ENCODE measurements around the gene SFRP4. TPM values are rescaled to one million over a fixed set of nuclear protein-coding genes. Genes with fewer than 3 reads are reported as not detected.

Gene SFRP4
- total RNA-seq, 1 experiment from 2014 or later: 0.24 TPM

GRCh38 chr7:37957221-37957970 is 40.8 kb upstream of the SFRP4 start (continued):
- no peak for TF ChIP-seq MYBL2 (CRISPR knock-in tag; IDR thresholded peaks at IDR 0.05)

- no peaks in the 10 kb centered on the region for H3K9me3 Mint-ChIP-seq
- ATAC-seq: no peak
- no peak for TF ChIP-seq CDX4 (CRISPR knock-in tag; IDR thresholded peaks at IDR 0.05; ENCODE audit: borderline replicate concordance)
- no peak for TF ChIP-seq OVOL2 (CRISPR knock-in tag; IDR thresholded peaks at IDR 0.05; ENCODE audit: borderline replicate concordance)
- no peak for TF ChIP-seq ZNF219 (CRISPR knock-in tag; IDR thresholded peaks at IDR 0.05; ENCODE audit: borderline replicate concordance)
- TF ChIP-seq FOXP4 (CRISPR knock-in tag; IDR thresholded peaks at IDR 0.05): no peak
- TF ChIP-seq FOXK1 (CRISPR knock-in tag; IDR thresholded peaks at IDR 0.05): no peak
- TF ChIP-seq ERG (CRISPR knock-in tag; IDR thresholded peaks at IDR 0.05): no peak
- TF ChIP-seq JUN (CRISPR knock-in tag; IDR thresholded peaks at IDR 0.05): no peak
- TF ChIP-seq ZNF281 (CRISPR knock-in tag; IDR thresholded peaks at IDR 0.05): no peak
- no peak for TF ChIP-seq ZNF138 (CRISPR knock-in tag; conservative IDR thresholded peaks at IDR 0.05)
- no peak for TF ChIP-seq ZNF423 (CRISPR knock-in tag; IDR thresholded peaks at IDR 0.05)
- TF ChIP-seq TCF7 (CRISPR knock-in tag; IDR thresholded peaks at IDR 0.05; ENCODE audit: low read depth): no peak
- TF ChIP-seq ZNF425 (CRISPR knock-in tag; conservative IDR thresholded peaks at IDR 0.05): no peak
- no peak for TF ChIP-seq PREB (CRISPR knock-in tag; IDR thresholded peaks at IDR 0.05; ENCODE audit: borderline replicate concordance)
- TF ChIP-seq CREM (CRISPR knock-in tag; IDR thresholded peaks at IDR 0.05): no peak
- TF ChIP-seq ATF6 (CRISPR knock-in tag; IDR thresholded peaks at IDR 0.05): no peak
- TF ChIP-seq USF2 (CRISPR knock-in tag; IDR thresholded peaks at IDR 0.05): no peak
- TF ChIP-seq GTF2I (CRISPR knock-in tag; conservative IDR thresholded peaks at IDR 0.05): no peak
- TF ChIP-seq ATF2 (CRISPR knock-in tag; IDR thresholded peaks at IDR 0.05; ENCODE audit: borderline replicate concordance, low read depth): no peak
- no peak for TF ChIP-seq MXD4 (CRISPR knock-in tag; IDR thresholded peaks at IDR 0.05; ENCODE audit: borderline replicate concordance)
These were observed 40.2 kb upstream of the SFRP4 start for GRCh38 chr7:37956791-37957190.

More at GRCh38 chr7:37956791-37957190, 40.2 kb upstream of the SFRP4 start:
- Mint-ChIP-seq H3K4me3 (no peak overlapping the region), H3K4me1 (0 out of 2 replicates have a peak, but pooled peaks cover 3% of the 10 kb centered on the region), H3K36me3 (no peaks in the 10 kb centered on the region), H3K27me3 (ENCODE audit: low read depth) (no peaks in the 10 kb centered on the region), H3K27ac (no peak overlapping the region)
- ChIA-PET POLR2A (no interaction called here), CTCF (interaction anchor here (1.3 kb wide), 1 partner anchor 259 kb away, joined by 3 read pairs; no protein-coding TSS in a partner anchor)
- DNase-seq (ENCODE audit: low spot score): no peak

Measured in WTC11 (cell line).